ENCODE data around the gene ITPRIP. TPM values are rescaled to one million over a fixed set of nuclear protein-coding genes. Genes with fewer than 3 reads are reported as not detected.

Gene ITPRIP
- total RNA-seq, 2 experiments from 2014 or later = 24.6 to 25.9 TPM

DNA sequence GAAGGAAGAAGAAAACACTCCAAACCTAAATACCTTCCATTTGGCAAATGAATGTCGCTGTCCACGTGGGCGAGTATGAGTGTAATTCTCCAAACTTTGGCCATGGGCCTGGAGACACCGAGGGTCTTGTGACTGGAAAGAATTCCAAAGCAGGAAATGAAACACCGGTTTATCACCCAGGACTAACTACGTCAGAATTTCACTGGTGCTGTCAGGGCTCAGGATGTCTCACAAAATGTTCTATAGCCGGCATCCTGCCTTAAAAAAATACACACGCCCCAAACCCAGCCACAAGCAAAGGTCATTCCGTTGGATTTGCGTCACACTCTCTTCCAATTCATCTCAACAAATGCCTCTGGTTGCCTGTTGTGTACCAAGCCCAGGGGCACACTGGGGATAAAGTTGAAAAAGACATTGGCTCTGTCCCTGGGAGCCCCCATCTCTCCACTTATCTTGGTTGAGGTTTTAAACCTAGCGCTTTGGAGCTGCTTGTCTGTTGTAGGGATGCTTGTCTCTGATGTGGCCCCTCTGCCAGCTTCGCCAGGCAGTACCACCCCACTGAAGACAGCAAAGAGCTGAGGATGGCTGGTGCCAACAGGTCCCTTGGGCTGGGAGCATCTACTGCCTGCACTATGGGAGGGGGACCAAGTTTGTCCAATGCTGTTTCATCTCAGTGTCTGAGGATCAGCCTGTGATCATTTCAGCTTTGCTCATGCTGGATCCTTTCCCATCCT lies 38.1 kb downstream of the ITPRIP start:
- Mint-ChIP-seq H3K27me3 (peaks cover 8% of the 10 kb centered on the region), H3K27ac (no peak overlapping the region), H3K36me3 (ENCODE audit: low read depth) (peaks cover 7% of the 10 kb centered on the region), H3K4me1 (peaks cover 38% of the 10 kb centered on the region), H3K9me3 (peaks cover 8% of the 10 kb centered on the region), H3K4me3 (no peak overlapping the region)
- ChIA-PET POLR2A (interaction anchor here (1.5 kb wide), 2 partner anchors 31 to 38 kb away, joined by 3 to 4 read pairs; partner anchors contain the start of genes GSTO2 and ITPRIP), CTCF (interaction anchor here (1.3 to 3.4 kb wide), 6 partner anchors 9 to 53 kb away, joined by 4 to 22 read pairs (median 6); partner anchors contain the start of genes CFAP58 and ITPRIP)
- no peak for DNase-seq

DNA sequence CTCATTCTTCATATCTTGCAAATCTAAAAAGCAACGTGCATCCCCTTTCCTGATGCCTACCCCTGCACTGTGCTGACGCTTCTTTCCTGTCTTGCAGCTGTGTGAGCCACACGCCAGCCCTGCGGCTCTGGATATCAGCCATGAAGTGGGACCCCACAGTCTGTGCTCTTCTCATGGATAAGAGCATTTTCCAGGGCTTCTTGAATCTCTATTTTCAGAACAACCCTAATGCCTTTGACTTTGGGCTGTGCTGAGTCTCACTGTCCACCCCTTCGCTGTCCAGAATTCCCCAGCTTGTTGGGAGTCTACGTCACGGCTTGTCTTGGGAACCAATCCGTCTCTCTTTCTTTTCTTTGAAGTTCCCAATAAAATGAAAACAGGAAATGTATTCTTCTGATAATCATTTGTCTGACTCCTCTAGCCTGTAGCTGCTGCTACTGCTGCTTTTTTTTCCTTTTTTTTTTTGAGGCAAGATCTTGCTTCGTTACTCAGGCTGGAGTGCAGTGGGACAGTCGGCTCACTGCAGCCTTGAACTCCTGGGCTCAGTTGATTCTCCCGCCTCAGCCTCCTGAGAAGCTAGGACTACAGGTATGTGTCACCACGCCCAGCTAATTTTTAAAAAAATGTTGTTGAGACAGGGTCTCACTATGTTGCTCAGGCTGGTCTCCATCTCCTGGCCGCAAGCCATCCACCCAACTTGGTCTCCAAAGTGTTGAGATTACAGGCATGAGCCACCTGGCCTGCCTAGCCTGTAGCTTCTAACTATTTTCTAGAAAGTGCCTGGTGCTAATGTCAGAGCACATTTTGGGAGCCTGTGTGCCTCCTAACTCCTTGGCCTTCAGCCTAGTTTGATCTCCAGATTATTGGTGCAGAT lies 39.0 kb downstream of the ITPRIP start:
- DNase-seq = no peak
- Mint-ChIP-seq H3K4me1 (peaks cover 32% of the 10 kb centered on the region), H3K9me3 (peaks cover 8% of the 10 kb centered on the region), H3K27ac (no peak overlapping the region), H3K36me3 (ENCODE audit: low read depth) (peaks cover 7% of the 10 kb centered on the region), H3K4me3 (no peak overlapping the region), H3K27me3 (peaks cover 11% of the 10 kb centered on the region)
- POLR2A ChIA-PET = interaction anchor here (1.5 kb wide), 1 partner anchor 30 kb away, joined by 3 read pairs; the partner anchor contains the start of gene GSTO2
- CTCF ChIA-PET = interaction anchor here (0.6 to 3.4 kb wide), 7 partner anchors 10 to 54 kb away, joined by 3 to 22 read pairs (median 6); partner anchors contain the start of genes CFAP58 and ITPRIP

DNA sequence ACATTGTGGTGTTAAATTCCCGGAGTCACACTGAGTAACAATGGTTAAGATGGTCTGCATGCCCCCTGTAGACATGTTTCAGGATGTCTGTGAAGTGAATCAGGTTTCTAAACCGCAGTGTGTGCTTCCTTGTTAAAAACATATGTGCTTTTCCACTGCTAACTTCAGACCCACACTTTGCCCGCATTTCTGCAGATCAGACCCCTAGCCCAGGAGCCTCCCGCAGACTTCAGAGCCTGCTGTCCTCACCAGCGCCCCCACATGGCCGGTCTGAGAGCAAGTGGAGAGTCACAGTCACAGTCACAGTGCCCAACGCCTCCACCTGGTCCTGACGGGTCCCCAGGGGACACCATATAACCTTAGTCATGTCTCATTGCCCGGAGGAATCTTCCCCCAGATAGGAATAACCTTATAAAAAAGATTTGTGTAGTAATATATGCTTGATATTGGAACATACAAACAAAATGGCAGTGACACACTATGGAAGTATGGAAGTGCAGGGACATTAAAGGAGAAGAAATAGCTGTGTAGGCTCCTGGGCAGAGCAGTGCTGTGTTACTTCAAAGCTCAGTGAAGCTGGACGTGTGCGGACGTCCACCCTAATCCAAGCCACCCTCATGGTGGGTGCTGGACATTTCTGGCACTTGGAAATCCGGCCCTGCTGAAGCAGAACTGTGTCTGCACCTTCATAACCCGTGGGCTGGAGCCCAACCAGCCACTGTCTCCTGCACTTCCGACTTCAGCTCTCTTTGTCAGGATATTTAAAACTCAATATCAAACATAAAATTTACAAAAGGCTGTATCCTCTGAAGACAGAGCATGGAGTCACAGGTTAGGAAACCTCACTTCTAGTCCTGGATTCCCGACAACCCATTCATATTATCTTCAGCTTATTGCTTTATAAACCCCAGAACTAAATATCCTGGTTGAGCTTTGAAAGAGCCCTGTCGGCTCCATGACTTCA lies 40.3 kb downstream of the ITPRIP start:
- Mint-ChIP-seq H3K4me3 (no peak overlapping the region), H3K27ac (no peak overlapping the region), H3K27me3 (peaks cover 10% of the 10 kb centered on the region), H3K36me3 (ENCODE audit: low read depth) (peaks cover 4% of the 10 kb centered on the region), H3K4me1 (peaks cover 23% of the 10 kb centered on the region), H3K9me3 (peaks cover 4% of the 10 kb centered on the region)
- ChIA-PET POLR2A (interaction anchor here (1.2 kb wide), 1 partner anchor 40 kb away, joined by 3 read pairs; the partner anchor contains the start of gene ITPRIP), CTCF (interaction anchor here (0.6 to 9.1 kb wide), 10 partner anchors 8 to 176 kb away, joined by 3 to 118 read pairs (median 6); partner anchors contain the start of genes CFAP58 and ITPRIP)
- DNase-seq = peak; percentile 37

DNA sequence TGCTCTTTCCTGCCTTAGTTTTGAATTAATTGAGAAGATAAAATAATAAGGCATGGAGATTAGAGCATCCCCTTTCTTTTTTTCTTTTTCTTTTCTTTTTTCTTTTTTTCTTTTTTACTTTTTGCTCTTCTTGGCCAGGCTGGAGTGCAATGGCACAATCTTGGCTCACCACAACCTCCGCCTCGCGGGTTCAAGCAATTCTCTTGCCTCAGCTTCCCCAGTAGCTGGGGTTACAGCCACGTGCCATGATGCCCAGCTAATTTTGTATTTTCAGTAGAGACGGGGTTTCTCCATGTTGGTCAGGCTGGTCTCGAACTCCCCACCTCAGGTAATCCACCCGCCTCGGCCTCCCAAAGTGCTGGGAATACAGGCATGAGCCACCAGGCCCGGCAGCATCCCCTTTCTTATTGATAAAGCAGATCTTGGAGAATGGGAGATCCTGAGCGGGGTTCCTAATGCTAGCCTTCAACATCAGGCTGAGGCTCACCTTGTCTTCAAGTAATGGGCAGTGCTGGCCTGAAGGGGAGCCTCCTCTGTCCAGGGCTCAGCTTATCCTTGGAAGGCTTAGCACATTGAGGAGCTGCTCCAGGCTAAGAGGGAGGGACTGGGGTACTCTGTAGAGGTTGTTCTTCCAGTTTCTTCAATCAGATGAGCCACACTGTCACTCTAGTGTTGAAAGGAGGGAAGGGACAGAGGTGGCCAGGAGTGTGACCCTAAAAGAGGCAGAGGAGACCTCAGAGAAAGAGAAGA lies 41.4 kb downstream of the ITPRIP start:
- ChIA-PET POLR2A (interaction anchor here (0.8 kb wide), 1 partner anchor 57 kb away, joined by 3 read pairs; the partner anchor contains the start of gene CFAP58), CTCF (interaction anchor here (0.7 to 9.1 kb wide), 5 partner anchors 9 to 56 kb away, joined by 4 to 118 read pairs (median 5); no protein-coding TSS in a partner anchor)
- H3K4me3 Mint-ChIP-seq = no peak overlapping the region

DNA sequence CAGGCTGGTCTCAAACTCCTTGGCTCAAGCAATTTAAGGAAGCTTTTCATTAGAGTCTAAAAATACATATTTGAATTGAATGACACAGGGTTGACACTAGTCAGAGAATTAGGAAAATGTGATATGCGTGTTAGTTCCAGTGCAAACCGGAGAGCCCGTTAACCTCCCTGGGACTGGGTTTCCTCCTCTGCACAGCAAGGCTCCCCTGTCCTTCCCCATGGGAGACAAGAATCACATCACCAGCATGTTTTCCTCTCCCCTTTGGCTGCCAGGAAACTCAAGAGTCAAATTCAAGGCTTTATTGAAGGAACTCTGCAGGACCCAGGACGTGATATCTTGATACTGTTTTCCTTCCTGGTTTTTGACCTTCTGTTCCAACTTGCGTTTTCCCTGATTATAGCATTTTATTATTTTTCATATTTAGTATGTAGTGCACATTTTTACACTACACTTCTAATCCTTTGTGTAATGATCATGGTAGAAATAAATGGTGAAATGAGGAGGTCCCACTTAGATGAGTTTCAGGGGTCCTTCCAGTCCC lies 44.4 kb downstream of the ITPRIP start:
- Mint-ChIP-seq H3K4me3 (no peak overlapping the region), H3K36me3 (ENCODE audit: low read depth) (no peaks in the 10 kb centered on the region), H3K9me3 (no peaks in the 10 kb centered on the region), H3K27ac (no peak overlapping the region), H3K4me1 (peaks cover 12% of the 10 kb centered on the region), H3K27me3 (peaks cover 22% of the 10 kb centered on the region)
- DNase-seq = no peak
- ChIA-PET POLR2A (interaction anchor here (1.0 to 2.8 kb wide), 4 partner anchors 12 to 57 kb away, joined by 3 to 11 read pairs (median 6); partner anchors contain the start of gene ITPRIP), CTCF (interaction anchor here (1.1 to 9.1 kb wide), 10 partner anchors 12 to 169 kb away, joined by 3 to 175 read pairs (median 30); partner anchors contain the start of genes CFAP58 and ITPRIP)

More for the DNA sequence above, 41.4 kb downstream of the ITPRIP start:
- Mint-ChIP-seq H3K4me1 (peaks cover 26% of the 10 kb centered on the region), H3K27me3 (peaks cover 10% of the 10 kb centered on the region), H3K27ac (no peak overlapping the region), H3K9me3 (peaks cover under 1% of the 10 kb centered on the region), H3K36me3 (ENCODE audit: low read depth) (peaks cover 1% of the 10 kb centered on the region)
- DNase-seq = no peak

DNA sequence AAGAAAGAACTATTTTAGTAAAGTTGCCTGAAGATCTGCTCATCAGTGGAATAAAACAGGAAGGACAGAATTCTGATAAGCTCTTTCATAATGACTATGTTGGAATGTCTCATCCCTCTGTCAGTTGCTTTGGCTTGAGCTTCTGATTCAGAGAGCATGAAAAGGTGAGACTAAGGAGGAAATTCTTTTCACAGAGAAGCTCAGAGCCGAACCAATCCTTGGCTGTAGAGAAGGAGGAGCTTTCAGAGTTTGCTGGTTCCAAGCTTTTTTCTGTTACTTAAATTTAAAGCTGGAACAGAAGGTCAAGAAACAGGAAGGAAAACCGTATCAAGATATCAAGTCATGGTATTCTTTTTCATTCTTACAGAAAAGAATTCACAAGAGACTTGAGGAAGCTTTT lies 45.3 kb downstream of the ITPRIP start:
- no peak overlapping the region for H3K4me3 Mint-ChIP-seq
- H3K27me3 Mint-ChIP-seq = peaks cover 29% of the 10 kb centered on the region
- no peak overlapping the region for H3K27ac Mint-ChIP-seq
- no peak for DNase-seq
- H3K4me1 Mint-ChIP-seq = peaks cover 12% of the 10 kb centered on the region
- no peaks in the 10 kb centered on the region for H3K9me3 Mint-ChIP-seq
- CTCF ChIA-PET = interaction anchor here (0.7 to 9.1 kb wide), 15 partner anchors 8 to 386 kb away, joined by 3 to 175 read pairs (median 6); partner anchors contain the start of genes CFAP58 and ITPRIP
- no peaks in the 10 kb centered on the region for H3K36me3 Mint-ChIP-seq (ENCODE audit: low read depth)
- POLR2A ChIA-PET = interaction anchor here (1.0 to 2.8 kb wide), 4 partner anchors 13 to 58 kb away, joined by 3 to 11 read pairs (median 6); partner anchors contain the start of gene ITPRIP

DNA sequence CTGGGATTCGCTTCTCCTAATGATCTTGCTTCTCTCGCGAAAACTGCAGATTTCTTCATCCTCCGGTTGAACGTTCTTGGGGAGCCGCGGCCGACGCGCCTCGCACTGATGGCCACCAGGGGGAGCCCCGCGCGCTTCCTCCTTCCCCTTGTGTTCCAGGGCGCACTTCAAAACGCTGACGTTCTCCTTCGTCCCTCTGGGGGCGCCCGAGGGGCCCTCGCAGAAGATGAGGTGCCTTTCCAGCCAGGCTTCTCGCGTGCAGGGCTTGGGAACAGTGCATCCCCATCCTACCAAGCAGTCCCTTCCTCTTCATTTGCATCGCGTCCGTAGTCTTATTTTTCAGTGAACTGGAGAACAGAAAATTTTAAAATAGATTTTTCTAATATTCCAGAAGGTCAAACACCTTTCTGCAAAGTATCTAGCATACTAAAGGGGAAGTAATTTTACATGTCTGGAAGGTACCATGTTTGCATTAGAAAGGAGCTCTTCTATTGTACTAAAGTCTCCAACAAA lies 46.8 kb downstream of the ITPRIP start:
- H3K4me3 Mint-ChIP-seq = no peak overlapping the region
- H3K36me3 Mint-ChIP-seq (ENCODE audit: low read depth) = no peaks in the 10 kb centered on the region
- CTCF ChIA-PET = interaction anchor here (0.7 to 9.1 kb wide), 34 partner anchors 9 to 404 kb away, joined by 3 to 175 read pairs (median 5); partner anchors contain the start of genes CFAP58 and ITPRIP
- H3K4me1 Mint-ChIP-seq = peaks cover 12% of the 10 kb centered on the region
- H3K27ac Mint-ChIP-seq = no peak overlapping the region
- H3K9me3 Mint-ChIP-seq = no peaks in the 10 kb centered on the region
- POLR2A ChIA-PET = interaction anchor here (0.6 to 2.8 kb wide), 5 partner anchors 11 to 62 kb away, joined by 3 to 11 read pairs (median 4); partner anchors contain the start of gene ITPRIP
- DNase-seq = peak; percentile 90
- peaks cover 33% of the 10 kb centered on the region for H3K27me3 Mint-ChIP-seq

DNA sequence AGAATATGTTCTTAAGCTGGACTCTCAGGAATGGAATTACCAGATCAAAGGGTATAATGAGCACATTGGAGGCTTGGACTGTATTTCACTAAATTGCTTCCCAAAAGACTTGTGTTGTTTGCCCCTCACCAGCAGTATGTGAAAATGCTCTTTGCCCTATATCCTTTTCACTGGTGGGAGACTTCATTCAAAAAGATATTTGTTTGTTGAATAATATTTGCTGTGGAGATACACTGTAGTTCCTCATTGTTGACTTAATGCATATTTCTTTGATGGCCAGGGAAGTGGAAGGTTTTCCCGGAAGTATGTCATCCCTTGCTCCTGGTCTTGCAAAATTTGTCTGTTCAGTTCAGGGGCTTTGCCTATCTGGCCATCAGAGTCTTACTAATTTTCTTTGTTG lies 49.9 kb downstream of the ITPRIP start:
- POLR2A ChIA-PET = no interaction called here

DNA sequence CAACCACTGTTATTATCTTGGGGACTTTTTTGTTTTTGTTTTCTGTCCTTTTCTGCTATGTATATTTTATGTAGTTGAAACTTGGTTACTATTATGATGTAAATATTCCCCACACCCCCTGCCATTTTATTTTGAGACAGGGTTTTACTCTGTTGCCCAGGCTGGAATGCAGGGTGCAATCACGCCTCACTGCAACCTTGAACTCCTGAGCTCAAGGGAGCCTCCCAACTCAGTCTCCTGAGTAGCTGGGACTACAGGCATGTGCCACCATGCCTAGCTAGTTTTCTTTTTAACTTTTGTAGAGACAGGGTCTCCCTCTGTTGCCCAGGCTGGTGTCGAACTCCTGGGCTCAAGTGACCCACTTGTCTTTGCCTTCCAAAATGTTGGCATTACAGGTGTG lies 51.3 kb downstream of the ITPRIP start:
- Mint-ChIP-seq H3K4me1 (peaks cover 6% of the 10 kb centered on the region), H3K4me3 (no peak overlapping the region), H3K9me3 (no peaks in the 10 kb centered on the region), H3K27me3 (peaks cover 38% of the 10 kb centered on the region), H3K27ac (no peak overlapping the region), H3K36me3 (ENCODE audit: low read depth) (no peaks in the 10 kb centered on the region)
- no peak for DNase-seq
- CTCF ChIA-PET = interaction anchor here (0.5 to 4.0 kb wide), 6 partner anchors 12 to 575 kb away, joined by 3 to 30 read pairs (median 5); partner anchors contain the start of gene GSTO2
- POLR2A ChIA-PET = no interaction called here

More for the DNA sequence above, 49.9 kb downstream of the ITPRIP start:
- H3K9me3 Mint-ChIP-seq = no peaks in the 10 kb centered on the region
- H3K4me3 Mint-ChIP-seq = no peak overlapping the region
- CTCF ChIA-PET = interaction anchor here (0.7 to 9.1 kb wide), 6 partner anchors 10 to 60 kb away, joined by 4 to 175 read pairs (median 63); no protein-coding TSS in a partner anchor
- H3K27me3 Mint-ChIP-seq = peaks cover 33% of the 10 kb centered on the region
- no peaks in the 10 kb centered on the region for H3K36me3 Mint-ChIP-seq (ENCODE audit: low read depth)
- H3K27ac Mint-ChIP-seq = no peak overlapping the region
- no peak for DNase-seq
- peaks cover 12% of the 10 kb centered on the region for H3K4me1 Mint-ChIP-seq

DNA sequence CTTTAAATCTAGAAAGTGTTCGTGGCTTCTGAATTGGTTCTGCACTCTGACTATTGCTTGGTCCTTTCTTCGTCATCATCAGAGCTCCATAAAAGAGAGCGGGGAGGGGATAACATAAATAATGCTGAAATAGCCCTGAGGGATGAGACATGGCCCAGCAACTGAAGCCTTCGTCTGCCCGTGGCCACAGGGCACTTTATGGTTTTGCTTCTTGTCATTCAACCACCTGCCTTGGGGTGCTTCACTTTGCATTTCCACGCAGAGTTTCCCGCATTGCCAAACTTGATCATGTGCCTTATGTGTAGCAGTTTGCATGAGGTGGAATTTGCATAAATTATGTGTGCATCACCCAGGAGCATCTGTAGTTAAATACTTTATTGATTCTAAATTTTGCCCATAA lies 53.4 kb downstream of the ITPRIP start:
- DNase-seq = no peak
- POLR2A ChIA-PET = no interaction called here
- Mint-ChIP-seq H3K4me3 (no peak overlapping the region), H3K36me3 (ENCODE audit: low read depth) (no peaks in the 10 kb centered on the region), H3K27me3 (peaks cover 38% of the 10 kb centered on the region), H3K4me1 (no peaks in the 10 kb centered on the region), H3K27ac (no peak overlapping the region), H3K9me3 (no peaks in the 10 kb centered on the region)
- CTCF ChIA-PET = interaction anchor here (1.0 to 4.0 kb wide), 3 partner anchors 8 to 62 kb away, joined by 4 to 30 read pairs (median 6); no protein-coding TSS in a partner anchor
